Stomach smooth muscle (tissue), 2 donors: ENCODE data around the gene TOX2.

Experiments
- H3K27ac ChIP-seq: one replicate; pipeline ENCODE4 v1.7.0; 2013; ENCODE audit warnings: mild to moderate bottlenecking, low read length, inconsistent platforms
- H3K27me3 ChIP-seq, 2 donors: one replicate each; pipeline ENCODE4 v1.7.0; 2013; ENCODE audit warnings: low read length in 2 of 2; ENCODE audit not compliant: insufficient read depth in 2 of 2, control insufficient read depth in 1 of 2
- H3K36me3 ChIP-seq, 2 donors: one replicate each; pipeline ENCODE4 v1.7.0; 2013; ENCODE audit warnings: low read length in 2 of 2; ENCODE audit not compliant: control insufficient read depth in 2 of 2, insufficient read depth in 2 of 2
- H3K4me1 ChIP-seq: one replicate; pipeline ENCODE4 v1.7.0; 2013; ENCODE audit warnings: low read length; ENCODE audit not compliant: control insufficient read depth, insufficient read depth
- H3K4me3 ChIP-seq, 2 donors: one replicate each; pipeline ENCODE4 v1.7.0; 2013; ENCODE audit warnings: low read length in 2 of 2
- H3K9ac ChIP-seq, 2 donors: one replicate each; pipeline ENCODE4 v1.7.0; 2013; ENCODE audit warnings: low read length in 2 of 2, mild to moderate bottlenecking in 1 of 2
- H3K9me3 ChIP-seq, 2 donors: one replicate each; pipeline ENCODE4 v1.7.0; 2013; ENCODE audit warnings: low read length in 2 of 2; ENCODE audit not compliant: control insufficient read depth in 2 of 2
- donor health status: healthy.
- donor health status: Pancreatic carcinoma.

Gene TOX2

DNA sequence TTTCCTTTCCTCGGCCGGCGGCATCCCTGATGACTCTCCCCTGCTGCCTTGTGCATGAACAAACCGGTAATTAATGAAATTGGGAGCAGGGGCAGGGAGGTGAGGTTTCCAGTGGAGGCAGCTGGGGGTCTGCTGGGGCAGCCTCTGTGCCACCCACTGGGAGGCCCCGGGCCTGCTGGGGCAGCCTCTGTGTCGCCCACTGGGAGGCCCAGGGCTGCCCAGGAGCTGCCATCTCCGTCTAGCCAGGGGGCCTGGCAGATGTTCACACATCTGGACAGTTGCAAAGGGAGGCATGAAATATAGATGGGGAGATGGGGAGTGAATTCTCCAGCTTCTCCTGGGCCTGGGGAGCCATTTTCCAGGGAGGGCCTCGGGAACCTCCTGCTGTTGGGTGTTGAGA is 33.8 kb downstream of the TOX2 start:
- no peak overlapping the region for H3K9ac ChIP-seq
- H3K36me3 ChIP-seq = no peaks in the 10 kb centered on the region
- H3K9me3 ChIP-seq = no peaks in the 10 kb centered on the region
- no peaks in the 10 kb centered on the region for H3K4me1 ChIP-seq
- no peak overlapping the region for H3K4me3 ChIP-seq
- H3K27ac ChIP-seq = no peak overlapping the region
- peaks cover 4 to 6% of the 10 kb centered on the region in 2 donors for H3K27me3 ChIP-seq

DNA sequence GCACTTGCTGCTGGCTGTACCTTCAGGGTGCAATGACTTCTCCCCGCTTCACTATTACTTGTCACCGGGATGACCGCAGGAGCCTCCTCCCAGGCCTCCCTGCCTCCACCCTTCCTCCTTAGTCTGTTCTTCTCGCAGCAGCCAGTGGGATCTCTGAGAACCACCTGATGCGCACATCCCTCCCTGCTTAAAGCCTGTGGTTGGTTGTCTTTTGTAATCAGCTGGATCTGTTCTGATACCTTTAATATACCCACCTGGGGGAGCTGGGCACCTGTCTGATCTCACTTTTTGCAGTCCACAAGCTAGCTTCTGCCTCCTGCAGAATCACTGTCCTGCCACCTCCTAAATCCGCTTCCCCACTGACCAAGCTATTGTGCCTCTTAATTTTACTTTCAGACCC is 34.6 kb downstream of the TOX2 start:
- Histone ChIP-seq H3K27ac (no peak overlapping the region), H3K27me3 (peaks cover 4 to 7% of the 10 kb centered on the region in 2 donors), H3K4me3 (no peak overlapping the region), H3K4me1 (no peaks in the 10 kb centered on the region), H3K36me3 (no peaks in the 10 kb centered on the region), H3K9me3 (no peaks in the 10 kb centered on the region), H3K9ac (no peak overlapping the region)

DNA sequence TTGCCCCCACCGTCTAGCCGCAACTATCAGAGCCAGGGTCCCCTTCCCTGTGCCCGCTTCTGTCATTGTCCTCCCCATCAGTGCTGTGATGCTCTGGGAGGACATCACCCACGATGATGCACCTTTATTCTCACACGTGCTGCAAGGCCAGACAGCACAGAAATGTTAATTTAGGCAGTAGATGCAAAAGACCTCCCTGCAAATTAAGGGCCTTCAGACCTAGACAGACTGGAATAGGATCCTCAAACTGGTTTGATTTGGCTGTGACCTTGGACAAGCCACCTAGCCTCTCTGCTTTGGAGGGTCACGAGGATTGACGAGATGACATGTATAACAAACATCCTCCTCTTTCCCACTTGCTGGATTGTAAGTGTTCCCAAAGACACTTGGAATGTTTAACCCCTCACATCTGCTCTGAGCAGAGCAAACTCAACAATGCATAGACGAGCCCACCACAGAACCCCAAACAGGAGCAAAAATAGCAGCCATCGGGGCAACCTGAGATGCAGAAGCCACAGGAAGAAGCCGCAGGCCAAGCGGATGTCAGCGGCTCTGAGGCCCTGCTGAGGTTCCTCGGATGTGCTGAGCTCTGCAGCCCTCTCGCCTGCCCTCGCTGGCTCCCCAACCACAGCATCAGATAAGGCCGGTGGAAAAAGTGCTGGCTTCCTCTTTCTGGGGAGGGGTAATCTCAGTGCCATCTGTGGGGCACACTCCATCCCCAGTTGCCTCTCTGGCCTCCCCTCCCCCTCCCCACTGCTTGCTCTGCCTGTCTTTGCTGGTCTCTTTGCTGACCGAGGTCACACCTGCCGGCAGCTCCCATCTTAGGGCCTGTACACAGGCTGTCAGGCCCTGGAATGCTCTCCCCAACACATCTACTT is 35.3 kb downstream of the TOX2 start:
- Histone ChIP-seq H3K27ac (no peak overlapping the region), H3K4me1 (peaks cover under 1% of the 10 kb centered on the region), H3K9me3 (no peaks in the 10 kb centered on the region), H3K36me3 (no peaks in the 10 kb centered on the region), H3K4me3 (no peak overlapping the region), H3K9ac (no peak overlapping the region), H3K27me3 (peaks cover 4 to 7% of the 10 kb centered on the region in 2 donors)

DNA sequence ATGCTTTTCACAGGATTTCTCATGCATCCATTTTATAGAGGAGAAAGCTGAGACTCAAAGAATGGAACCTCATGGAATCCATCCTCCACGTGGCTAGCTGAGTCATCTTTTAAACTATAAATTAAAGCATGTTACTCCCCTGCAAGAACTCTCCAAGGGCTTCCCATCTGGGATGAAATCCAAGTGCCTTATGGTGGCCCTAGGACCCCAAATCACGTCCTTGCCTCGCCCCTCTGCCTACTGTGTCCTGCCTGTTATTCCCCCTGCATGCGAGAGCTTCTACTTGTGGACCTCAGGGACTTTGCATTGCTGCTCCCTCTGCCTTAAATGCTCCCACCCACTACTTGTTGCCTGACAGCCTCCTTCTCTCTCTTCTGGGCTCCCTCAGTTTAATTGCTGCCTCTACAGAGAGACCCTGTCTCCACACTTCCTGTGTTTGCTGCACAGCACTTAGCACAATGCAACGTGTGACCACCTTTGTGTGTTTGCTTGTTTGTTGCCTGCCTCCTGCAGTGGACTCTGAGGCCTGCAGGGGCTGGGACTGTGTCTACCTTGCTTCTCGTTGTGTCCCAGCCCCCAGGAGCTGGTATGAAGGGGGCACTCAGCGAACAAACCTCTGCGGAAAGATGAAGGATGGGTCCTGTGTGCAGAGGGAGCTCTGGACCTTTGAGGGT is 39.4 kb downstream of the TOX2 start:
- peaks cover 13% of the 10 kb centered on the region for H3K4me1 ChIP-seq
- peaks cover 4% of the 10 kb centered on the region in 2 donors for H3K27me3 ChIP-seq
- no peaks in the 10 kb centered on the region for H3K36me3 ChIP-seq
- H3K9ac ChIP-seq = no peak overlapping the region
- H3K4me3 ChIP-seq = no peak overlapping the region
- no peak overlapping the region for H3K27ac ChIP-seq
- H3K9me3 ChIP-seq = no peaks in the 10 kb centered on the region

DNA sequence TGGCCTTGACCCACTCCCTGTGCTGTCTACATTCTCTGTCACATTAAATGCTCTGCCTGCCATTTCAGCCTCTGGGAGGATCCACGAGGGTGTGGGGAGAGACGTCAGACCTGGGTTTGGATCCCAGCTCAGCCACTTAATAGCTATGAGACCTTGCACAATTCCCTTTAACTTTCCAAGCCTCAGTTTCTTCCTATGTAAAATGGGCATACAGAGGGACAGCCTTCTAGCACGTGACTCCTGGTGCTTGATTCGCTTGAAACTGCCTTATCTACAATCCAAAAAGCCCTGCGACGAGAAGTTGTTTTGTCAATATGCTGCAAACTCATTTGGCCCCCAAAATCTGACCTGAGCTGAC is 40.0 kb downstream of the TOX2 start:
- Histone ChIP-seq H3K27me3 (peaks cover 4% of the 10 kb centered on the region in 2 donors), H3K4me3 (no peak overlapping the region), H3K27ac (no peak overlapping the region), H3K4me1 (peaks cover 13% of the 10 kb centered on the region), H3K36me3 (no peaks in the 10 kb centered on the region), H3K9me3 (no peaks in the 10 kb centered on the region), H3K9ac (no peak overlapping the region)

- no peak overlapping the region for H3K4me3 ChIP-seq
- peaks cover 13% of the 10 kb centered on the region for H3K4me1 ChIP-seq
- H3K27ac ChIP-seq = no peak overlapping the region
- H3K36me3 ChIP-seq = no peaks in the 10 kb centered on the region
- peaks cover 4% of the 10 kb centered on the region in 2 donors for H3K27me3 ChIP-seq
- H3K9ac ChIP-seq = no peak overlapping the region
- H3K9me3 ChIP-seq = no peaks in the 10 kb centered on the region
Observed at GRCh38 chr20:43955062-43955749, 40.6 kb downstream of the TOX2 start.

DNA sequence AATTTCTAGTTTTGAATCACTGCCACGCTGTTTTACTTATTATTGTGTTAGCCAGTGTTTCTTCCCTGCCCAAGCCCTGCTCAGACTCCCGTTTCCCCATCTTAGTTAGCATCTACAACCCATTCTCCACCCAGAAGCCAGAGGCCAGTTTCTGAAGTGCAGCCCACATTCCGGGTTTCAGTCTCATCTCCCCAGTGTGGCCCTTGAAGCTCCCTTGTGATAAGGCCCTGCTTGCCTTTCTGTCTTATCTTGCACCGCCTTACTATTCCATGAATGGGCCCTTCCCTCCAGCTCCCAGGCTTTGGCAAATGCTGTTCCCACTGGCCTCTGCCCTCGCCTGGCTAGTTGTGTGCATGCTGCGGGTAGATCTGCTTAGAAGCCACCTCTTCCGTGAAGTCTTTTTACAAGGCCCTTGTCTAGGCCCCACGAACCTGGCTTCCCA is 41.1 kb downstream of the TOX2 start:
- Histone ChIP-seq H3K27ac (no peak overlapping the region), H3K4me3 (no peak overlapping the region), H3K9me3 (no peaks in the 10 kb centered on the region), H3K27me3 (peaks cover 4% of the 10 kb centered on the region in 2 donors), H3K36me3 (no peaks in the 10 kb centered on the region), H3K9ac (no peak overlapping the region), H3K4me1 (peaks cover 13% of the 10 kb centered on the region)

- peaks cover 2 to 7% of the 10 kb centered on the region in 2 donors for H3K27me3 ChIP-seq
- H3K27ac ChIP-seq = no peak overlapping the region
- no peaks in the 10 kb centered on the region for H3K9me3 ChIP-seq
- no peak overlapping the region for H3K4me3 ChIP-seq
- H3K36me3 ChIP-seq = no peaks in the 10 kb centered on the region
- peaks cover 13% of the 10 kb centered on the region for H3K4me1 ChIP-seq
- H3K9ac ChIP-seq = no peak overlapping the region
Observed at GRCh38 chr20:43957392-43957791, 42.7 kb downstream of the TOX2 start.

- Histone ChIP-seq H3K27ac (no peak overlapping the region), H3K36me3 (no peaks in the 10 kb centered on the region), H3K9me3 (no peaks in the 10 kb centered on the region), H3K9ac (no peak overlapping the region), H3K4me3 (no peak overlapping the region), H3K27me3 (peaks cover 3 to 7% of the 10 kb centered on the region in 2 donors), H3K4me1 (peaks cover 13% of the 10 kb centered on the region)
Observed at GRCh38 chr20:43958626-43959025, 44.0 kb downstream of the TOX2 start.

DNA sequence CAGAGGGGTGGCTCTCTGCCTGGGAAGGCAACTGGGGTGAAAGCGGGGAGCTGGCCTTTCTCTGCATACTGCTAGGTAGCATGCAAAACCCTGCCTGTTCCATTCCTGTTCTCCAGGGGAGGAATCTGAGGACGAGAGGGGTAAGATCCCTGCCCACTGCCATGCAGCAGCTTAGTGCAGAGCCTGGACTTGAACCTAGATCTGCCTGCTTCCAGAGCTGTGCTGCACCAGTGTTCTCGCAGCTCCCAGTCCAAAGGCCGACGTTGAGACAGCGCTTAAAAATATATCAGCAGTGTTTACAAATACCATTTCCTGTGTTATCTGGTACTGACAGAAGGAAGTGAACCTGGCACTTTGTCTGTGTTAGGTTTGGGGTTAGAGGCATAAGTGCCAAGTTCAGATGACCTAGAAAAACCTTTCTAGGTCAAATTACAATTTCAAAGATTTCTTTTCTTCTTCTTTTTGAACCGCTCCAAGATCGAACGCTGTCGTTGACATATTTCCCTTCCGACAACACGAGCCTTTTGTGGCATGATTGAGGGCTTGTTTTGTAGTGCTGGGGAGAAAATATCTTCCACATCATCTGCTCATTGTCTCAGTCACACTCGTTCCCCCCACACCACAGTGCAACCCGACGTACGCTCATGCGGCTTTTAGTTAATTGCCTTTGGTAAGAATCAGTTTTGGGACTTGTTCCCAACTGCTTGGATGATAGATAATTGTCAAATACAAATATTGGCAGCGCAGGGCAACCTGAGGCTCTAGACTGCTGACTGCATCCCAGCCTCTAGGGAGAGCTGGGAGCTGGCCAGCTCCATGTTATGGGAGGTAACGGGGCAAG is 44.6 kb downstream of the TOX2 start:
- peak overlapping the region in 1 of 2 donors; percentile 28 for H3K4me3 ChIP-seq
- peaks cover 13% of the 10 kb centered on the region for H3K4me1 ChIP-seq
- H3K9ac ChIP-seq = no peak overlapping the region
- no peaks in the 10 kb centered on the region for H3K9me3 ChIP-seq
- no peak overlapping the region for H3K27ac ChIP-seq
- H3K36me3 ChIP-seq = no peaks in the 10 kb centered on the region
- H3K27me3 ChIP-seq = peaks cover 3 to 7% of the 10 kb centered on the region in 2 donors
